Measurements from ENCODE around the gene BID.

The BID gene

DNA sequence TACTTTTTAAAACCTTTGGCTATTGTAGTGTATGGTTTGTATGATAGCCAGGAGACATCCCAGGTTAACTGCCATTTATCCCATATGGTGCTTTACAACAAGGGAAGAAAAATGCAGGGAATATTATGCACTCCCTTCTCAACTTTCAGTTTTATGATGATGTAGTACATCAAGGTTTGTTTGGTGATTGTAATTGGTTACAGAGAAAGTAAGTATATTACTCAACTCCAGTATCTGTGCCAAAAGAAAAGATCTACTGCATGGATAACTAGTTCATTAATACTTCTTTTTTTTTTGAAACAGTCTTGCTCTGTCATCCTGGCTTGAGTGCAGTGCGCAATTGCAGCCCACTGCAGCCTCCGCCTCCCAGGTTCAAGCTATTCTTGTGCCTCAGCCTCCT is 70.5 kb downstream of the BID start:
- TF ChIP-seq, protein P1, sequence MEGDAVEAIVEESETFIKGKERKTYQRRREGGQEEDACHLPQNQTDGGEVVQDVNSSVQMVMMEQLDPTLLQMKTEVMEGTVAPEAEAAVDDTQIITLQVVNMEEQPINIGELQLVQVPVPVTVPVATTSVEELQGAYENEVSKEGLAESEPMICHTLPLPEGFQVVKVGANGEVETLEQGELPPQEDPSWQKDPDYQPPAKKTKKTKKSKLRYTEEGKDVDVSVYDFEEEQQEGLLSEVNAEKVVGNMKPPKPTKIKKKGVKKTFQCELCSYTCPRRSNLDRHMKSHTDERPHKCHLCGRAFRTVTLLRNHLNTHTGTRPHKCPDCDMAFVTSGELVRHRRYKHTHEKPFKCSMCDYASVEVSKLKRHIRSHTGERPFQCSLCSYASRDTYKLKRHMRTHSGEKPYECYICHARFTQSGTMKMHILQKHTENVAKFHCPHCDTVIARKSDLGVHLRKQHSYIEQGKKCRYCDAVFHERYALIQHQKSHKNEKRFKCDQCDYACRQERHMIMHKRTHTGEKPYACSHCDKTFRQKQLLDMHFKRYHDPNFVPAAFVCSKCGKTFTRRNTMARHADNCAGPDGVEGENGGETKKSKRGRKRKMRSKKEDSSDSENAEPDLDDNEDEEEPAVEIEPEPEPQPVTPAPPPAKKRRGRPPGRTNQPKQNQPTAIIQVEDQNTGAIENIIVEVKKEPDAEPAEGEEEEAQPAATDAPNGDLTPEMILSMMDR (IDR thresholded peaks at IDR 0.05): no peak

DNA sequence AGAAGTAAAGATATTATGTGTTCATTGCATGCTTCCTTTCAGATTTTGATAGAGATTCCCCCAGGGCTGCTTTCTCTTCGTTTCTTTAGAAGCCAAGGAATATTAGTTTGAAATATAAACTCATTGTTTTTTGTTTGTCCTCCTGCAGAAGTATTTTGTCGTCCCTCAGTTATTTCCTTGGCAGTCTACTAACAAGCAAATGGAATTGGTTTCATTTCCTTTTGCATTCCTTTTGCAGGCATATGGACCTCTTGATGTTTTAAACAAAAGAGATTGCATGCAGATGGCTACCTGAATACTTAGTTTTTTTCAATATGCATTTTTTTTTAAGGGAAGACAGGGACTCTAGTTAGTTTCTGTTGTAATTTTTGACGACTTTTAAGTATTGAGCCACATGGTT is 73.5 kb downstream of the BID start:
- TF ChIP-seq, protein P1 (IDR thresholded peaks at IDR 0.05): no peak

DNA sequence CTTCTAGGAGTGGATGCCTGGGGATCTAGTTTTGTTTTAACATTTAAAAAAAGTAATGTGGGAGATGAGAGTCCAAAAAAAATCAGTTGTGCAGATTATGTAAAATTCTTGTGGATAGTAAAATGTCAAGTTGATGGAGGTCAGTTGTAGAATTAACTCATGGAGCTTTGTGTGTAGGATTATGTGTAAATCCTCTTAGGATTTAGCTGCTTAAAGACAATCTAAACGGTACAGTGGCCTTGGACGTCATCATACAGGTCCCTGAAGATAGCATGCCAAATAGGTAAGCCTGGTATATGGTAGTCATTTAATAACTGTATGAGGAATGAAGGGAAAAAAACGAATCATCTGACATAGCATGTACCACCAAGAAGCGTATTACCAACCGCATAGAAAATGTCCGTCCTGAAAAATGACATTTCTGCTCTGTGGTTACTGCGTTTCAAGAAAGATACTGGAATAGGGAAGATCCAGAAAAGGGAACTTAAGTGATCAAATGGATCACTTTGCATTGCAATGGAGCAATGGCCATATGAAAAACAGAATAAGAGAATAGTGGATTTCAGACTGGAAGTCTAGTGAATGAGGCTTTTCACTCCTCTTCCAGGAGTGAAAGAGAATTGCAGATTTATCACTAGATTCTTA is 74.5 kb downstream of the BID start:
- TF ChIP-seq, protein P1 (IDR thresholded peaks at IDR 0.05): no peak

DNA sequence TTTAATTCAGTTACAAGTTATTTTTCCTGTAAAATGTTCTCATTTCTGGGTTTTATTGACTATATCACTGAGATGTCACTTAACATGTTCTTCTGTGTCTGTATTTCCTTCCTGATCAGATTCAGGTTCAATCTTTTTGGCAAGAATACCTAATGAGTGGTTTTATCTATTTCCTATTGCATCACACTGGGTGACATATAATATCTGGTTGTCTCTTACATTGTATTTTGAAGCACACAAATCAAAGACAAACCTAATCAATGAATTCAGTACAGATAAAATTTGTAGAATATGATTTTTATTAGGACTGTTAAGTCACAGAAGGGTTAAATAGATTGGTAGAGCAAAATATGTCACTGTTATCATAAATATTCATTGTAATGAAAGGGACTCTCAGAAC is 75.3 kb downstream of the BID start:
- TF ChIP-seq, protein P1 (IDR thresholded peaks at IDR 0.05): no peak

DNA sequence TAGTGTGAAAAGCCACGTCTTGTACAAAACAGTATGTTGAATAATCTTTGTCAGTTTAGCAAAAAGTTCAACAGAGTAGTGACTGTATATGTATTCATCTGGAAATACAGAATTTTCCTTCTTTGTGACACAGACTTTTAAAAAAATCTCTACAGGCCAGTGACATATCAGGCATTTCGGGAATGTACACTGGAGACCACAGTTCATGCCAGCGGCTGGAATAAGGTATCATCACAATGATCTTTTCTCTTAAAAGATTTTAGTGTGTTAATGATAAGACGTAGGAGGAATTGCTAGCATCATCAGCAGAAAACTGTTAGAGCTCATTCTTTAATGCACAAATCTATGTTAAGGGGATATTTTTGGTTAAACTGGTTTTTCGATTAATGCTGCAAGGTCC is 78.3 kb downstream of the BID start:
- TF ChIP-seq, protein P1 (IDR thresholded peaks at IDR 0.05): no peak

DNA sequence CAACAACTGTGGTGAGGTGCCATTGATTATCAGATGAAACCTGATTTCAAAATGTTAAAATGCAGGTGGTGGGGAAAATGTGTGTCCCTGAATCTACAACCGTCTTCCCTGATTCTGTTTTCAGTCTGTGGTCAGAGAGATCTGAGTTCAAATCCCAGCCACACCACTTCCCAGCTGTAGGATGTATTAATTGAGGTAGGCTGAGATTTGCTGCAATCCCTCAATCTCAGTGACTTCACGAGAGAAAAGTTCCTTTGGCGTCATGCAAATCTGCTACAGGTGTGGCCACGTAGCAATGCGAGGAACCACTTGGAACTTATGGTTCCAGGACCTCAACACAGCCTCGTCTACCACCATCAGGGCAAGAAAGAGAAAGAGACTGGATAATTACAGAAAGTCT is 79.5 kb downstream of the BID start:
- TF ChIP-seq, protein P1 (IDR thresholded peaks at IDR 0.05): no peak

DNA sequence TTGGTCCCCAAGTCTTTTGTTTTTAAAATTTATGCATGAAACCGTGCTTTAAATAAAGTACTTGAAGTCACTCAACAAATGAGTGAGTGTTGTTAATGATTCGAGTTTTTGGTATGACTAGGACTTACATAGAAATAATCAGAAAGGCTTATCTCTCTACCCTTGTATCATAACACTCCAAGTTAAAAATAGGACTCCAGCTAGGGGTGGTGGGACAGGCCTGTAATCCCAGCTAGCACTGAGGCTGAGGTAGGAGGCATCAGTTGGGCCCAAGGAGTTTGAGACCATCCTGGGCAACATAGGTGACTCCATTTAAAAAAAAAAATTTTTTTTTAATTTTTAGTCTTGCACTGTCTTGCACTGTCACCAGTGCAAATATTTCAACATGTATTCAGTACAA is 80.1 kb downstream of the BID start:
- TF ChIP-seq, protein P1 (IDR thresholded peaks at IDR 0.05): no peak

DNA sequence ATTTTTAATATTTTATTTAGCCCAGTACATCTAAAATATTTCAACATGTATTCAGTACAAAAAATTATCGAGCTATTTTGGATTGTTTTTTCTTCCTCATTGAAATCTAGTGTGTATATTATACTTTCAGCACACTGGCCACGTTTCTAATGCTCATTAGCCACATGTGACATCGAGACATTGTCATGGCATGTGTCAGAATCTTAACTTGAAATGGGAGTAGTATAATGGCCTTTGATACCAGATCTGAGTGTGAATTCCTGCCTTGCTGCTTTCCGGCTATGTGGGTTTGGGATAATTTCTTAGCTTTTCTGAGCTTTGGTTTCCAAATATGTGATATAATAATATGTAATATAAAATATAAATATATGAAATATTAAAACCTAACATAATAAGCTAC is 81.4 kb downstream of the BID start:
- TF ChIP-seq, protein P1 (IDR thresholded peaks at IDR 0.05): no peak
